Measurements from ENCODE around the gene RBM22. TPM values are rescaled to one million over a fixed set of nuclear protein-coding genes. Genes with fewer than 3 reads are reported as not detected.

Gene RBM22
- total and polyA plus RNA-seq, 2 of the 8 experiments (the other 6 are each of a cell fraction or from before 2014, with no cell fraction given), result 20.8 to 33.9 TPM

- CTCF ChIA-PET (ENCODE audit: partially characterized antibody), result interaction anchor here (1.1 kb wide), 2 partner anchors 13 to 160 kb away, joined by 3 to 4 read pairs; no protein-coding TSS in a partner anchor
- H3K4me3 ChIP-seq (ENCODE audit: extremely low read depth in 1 of 4, insufficient read depth in 2 of 4, low read depth in 3 of 4, low read length in 4 of 4), result no peak overlapping the region
- TF ChIP-seq GTF2F1 (IDR thresholded peaks at IDR 0.05; ENCODE audit: borderline replicate concordance, low read depth, low read length) (no peak), TBP (IDR thresholded peaks at IDR 0.05; ENCODE audit: low read depth, low read length) (no peak), TCF12 (IDR thresholded peaks at IDR 0.05; ENCODE audit: low read depth, low read length) (no peak), RNF2 (IDR thresholded peaks at IDR 0.05; ENCODE audit: borderline replicate concordance, low read depth, low read length, missing control alignments, poor library complexity, severe bottlenecking) (no peak), HDAC2 (IDR thresholded peaks at IDR 0.05; ENCODE audit: borderline replicate concordance in 1 of 2, low read depth in 2 of 2, low read length in 2 of 2) (no peak), BCL11A (IDR thresholded peaks at IDR 0.05; ENCODE audit: low read depth in 2 of 2, low read length in 2 of 2) (no peak)
- TF ChIP-seq, protein P1, sequence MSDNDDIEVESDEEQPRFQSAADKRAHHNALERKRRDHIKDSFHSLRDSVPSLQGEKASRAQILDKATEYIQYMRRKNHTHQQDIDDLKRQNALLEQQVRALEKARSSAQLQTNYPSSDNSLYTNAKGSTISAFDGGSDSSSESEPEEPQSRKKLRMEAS (IDR thresholded peaks at IDR 0.05), result no peak
- H4K5ac ChIP-seq (ENCODE audit: insufficient read length, low read depth, low read length), result no peak overlapping the region
- DNase-seq (ENCODE audit: low read depth in 1 of 2, low spot score in 2 of 2), result no peak
- H3K14ac ChIP-seq (ENCODE audit: insufficient read length), result no peak overlapping the region
- no peaks in the 10 kb centered on the region for H3K4me1 ChIP-seq (replicated peaks in 1 of 4; ENCODE audit: control insufficient read depth in 3 of 4, insufficient read depth in 4 of 4, low read length in 3 of 4)
- no peak overlapping the region for H2BK20ac ChIP-seq (ENCODE audit: low read length)
- H2AK5ac ChIP-seq (ENCODE audit: low read depth, low read length), result no peak overlapping the region
- no peak overlapping the region for H3K27ac ChIP-seq (ENCODE audit: low read depth, low read length)
- H4K8ac ChIP-seq (ENCODE audit: extremely low read depth, insufficient read depth, low read length), result no peak overlapping the region
- no peak overlapping the region for H3K18ac ChIP-seq (ENCODE audit: extremely low read depth, low read length)
- H3K4ac ChIP-seq (replicated peaks; ENCODE audit: insufficient read length, low read depth, low read length), result no peak overlapping the region
- no peak overlapping the region for H2BK15ac ChIP-seq (ENCODE audit: low read length)
- POLR2A ChIA-PET (ENCODE audit: partially characterized antibody), result interaction anchor here (0.8 to 1.5 kb wide), 2 partner anchors 12 to 18 kb away, joined by 3 read pairs; partner anchors contain the start of gene DCTN4
- H3K23ac ChIP-seq (ENCODE audit: insufficient read length), result no peak overlapping the region
- no peaks in the 10 kb centered on the region for H3K23me2 ChIP-seq (ENCODE audit: low read depth, low read length)
- H3K9me3 ChIP-seq (ENCODE audit: insufficient read depth in 2 of 2, low read depth in 1 of 2, low read length in 1 of 2), result peaks cover 3 to 10% of the 10 kb centered on the region in 2 experiments; a peak in 2 of 4 replicates
- H3K4me2 ChIP-seq (ENCODE audit: insufficient read depth in 1 of 2, low read depth in 2 of 2, low read length in 2 of 2), result no peak overlapping the region
- H2BK5ac ChIP-seq (ENCODE audit: low read depth, low read length), result no peak overlapping the region
- no peaks in the 10 kb centered on the region for H4K20me1 ChIP-seq (replicated peaks in 1 of 2; ENCODE audit: control insufficient read depth in 1 of 2, insufficient read depth in 2 of 2, low read length in 2 of 2)
- no peak overlapping the region for H3K9ac ChIP-seq (replicated peaks in 1 of 4; ENCODE audit: extremely low read depth in 1 of 4, low read depth in 3 of 4, low read length in 3 of 4)
- H2AFZ ChIP-seq (ENCODE audit: low read length), result no peak overlapping the region
- no peaks in the 10 kb centered on the region for H3K79me1 ChIP-seq (ENCODE audit: low read depth, low read length)
- FAIRE-seq, result no peak
- H2BK12ac ChIP-seq (ENCODE audit: low read depth, low read length), result no peak overlapping the region
- H2BK120ac ChIP-seq (replicated peaks; ENCODE audit: low read depth, low read length), result no peak overlapping the region
- no peak overlapping the region for H4K91ac ChIP-seq (replicated peaks; ENCODE audit: insufficient read length, low read length)
- peaks cover 0 to 9% (median 3%) of the 10 kb centered on the region in 4 experiments; a peak in 4 of 8 replicates for H3K36me3 ChIP-seq (ENCODE audit: control insufficient read depth in 2 of 4, insufficient read depth in 4 of 4, low read length in 3 of 4)
- H3K79me2 ChIP-seq (ENCODE audit: control insufficient read depth in 1 of 2, insufficient read depth in 2 of 2, low read length in 2 of 2), result peaks cover 0 to 21% of the 10 kb centered on the region in 2 experiments; a peak in 2 of 4 replicates
- H3K27me3 ChIP-seq (replicated peaks in 1 of 4; ENCODE audit: control insufficient read depth in 3 of 4, extremely low read depth in 1 of 4, insufficient read depth in 3 of 4, low read length in 3 of 4), result no peaks in the 10 kb centered on the region
- H3K56ac ChIP-seq (replicated peaks; ENCODE audit: insufficient read length, low read depth, low read length), result no peak overlapping the region
Measured at GRCh38 chr5:150740992-150741391, 40.1 kb upstream of the RBM22 start.

All from H1 (cell line).